Calu3 (cell line): ENCODE data around the gene ZNF550. TPM values are rescaled to one million over a fixed set of nuclear protein-coding genes. Genes with fewer than 3 reads are reported as not detected.

ENCODE experiments used
- BruUV-seq: library from RNA; stranded (reverse); fragments of 400-500 nt; replicated peaks from 2 replicates; lab custom pipeline; 2021; lab: Mats Ljungman, UMichigan
- CTCF ChIA-PET: fragments of 300-600 bp; sonication (Branson Sonifier 250); formaldehyde crosslinking; loops from one replicate; lab custom pipeline; 2022; ENCODE audit warnings: antibody characterized with exemption; lab: Charles Lee
- DNase-seq: peaks from one replicate; pipeline ENCODE4 v3.0.0; 2022
- H3K27ac Mint-ChIP-seq: one replicate; pipeline ENCODE4 v1.8.0; 2022; ENCODE audit warnings: mixed read lengths; ENCODE audit not compliant: unreplicated experiment
- H3K27me3 Mint-ChIP-seq: one replicate; pipeline ENCODE4 v1.8.0; 2022; ENCODE audit warnings: mixed read lengths; ENCODE audit not compliant: unreplicated experiment
- H3K36me3 Mint-ChIP-seq: one replicate; pipeline ENCODE4 v1.8.0; 2022; ENCODE audit warnings: mild to moderate bottlenecking, moderate library complexity, mixed read lengths; ENCODE audit not compliant: insufficient read depth, unreplicated experiment
- H3K4me1 Mint-ChIP-seq: one replicate; pipeline ENCODE4 v1.8.0; 2022; ENCODE audit warnings: mild to moderate bottlenecking, low read depth, mixed read lengths; ENCODE audit not compliant: unreplicated experiment
- H3K4me3 Mint-ChIP-seq: one replicate; pipeline ENCODE4 v1.8.0; 2022; ENCODE audit warnings: mild to moderate bottlenecking, low read depth, moderate library complexity, mixed read lengths; ENCODE audit not compliant: unreplicated experiment
- H3K9me3 Mint-ChIP-seq: one replicate; pipeline ENCODE4 v1.8.0; 2022; ENCODE audit warnings: low read depth, mixed read lengths; ENCODE audit not compliant: unreplicated experiment
- intact Hi-C: fragments of 100-400 bp; cut with micrococcal nuclease; formaldehyde crosslinking; loops from one replicate; pipeline ENCODE4 v1.10.0; 2022; ENCODE audit not compliant: unreplicated experiment
- total RNA-seq: library from RNA; stranded (reverse); gene quantifications from 2 replicates; pipeline ENCODE4 v1.2.3, GENCODE V29; 2022
- TF ChIP-seq, protein P1 (sequence below): fragments of 200-600 bp; IDR thresholded peaks from one replicate; pipeline ENCODE4 v1.8.0; 2022; ENCODE audit warnings: antibody characterized with exemption; ENCODE audit not compliant: unreplicated experiment

The ZNF550 gene
- total RNA-seq, 1 experiment from 2014 or later = 18.6 TPM

DNA sequence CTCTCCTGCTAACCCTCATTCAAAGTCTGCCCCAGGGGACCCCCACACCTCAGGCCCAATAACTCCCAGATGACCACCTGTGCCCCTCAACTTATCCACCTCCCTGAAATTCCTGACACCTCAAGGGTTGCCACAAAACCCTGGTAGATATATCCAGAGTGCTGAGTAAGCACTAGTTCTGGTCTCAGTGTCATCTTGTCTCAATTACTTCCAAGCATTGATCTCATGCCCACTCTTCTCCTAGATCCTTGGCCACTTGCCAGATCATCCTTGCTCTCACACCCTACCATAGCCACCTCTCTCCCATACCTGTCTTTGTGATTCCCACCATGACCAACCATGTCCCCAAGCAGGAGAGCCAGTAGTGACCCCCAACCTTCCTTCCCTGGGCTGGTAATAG is 17.0 kb upstream of the ZNF550 start:
- intact Hi-C loops = no loop called here
- no peak for DNase-seq
- H3K36me3 Mint-ChIP-seq = peaks cover 52% of the 10 kb centered on the region
- TF ChIP-seq, protein P1, sequence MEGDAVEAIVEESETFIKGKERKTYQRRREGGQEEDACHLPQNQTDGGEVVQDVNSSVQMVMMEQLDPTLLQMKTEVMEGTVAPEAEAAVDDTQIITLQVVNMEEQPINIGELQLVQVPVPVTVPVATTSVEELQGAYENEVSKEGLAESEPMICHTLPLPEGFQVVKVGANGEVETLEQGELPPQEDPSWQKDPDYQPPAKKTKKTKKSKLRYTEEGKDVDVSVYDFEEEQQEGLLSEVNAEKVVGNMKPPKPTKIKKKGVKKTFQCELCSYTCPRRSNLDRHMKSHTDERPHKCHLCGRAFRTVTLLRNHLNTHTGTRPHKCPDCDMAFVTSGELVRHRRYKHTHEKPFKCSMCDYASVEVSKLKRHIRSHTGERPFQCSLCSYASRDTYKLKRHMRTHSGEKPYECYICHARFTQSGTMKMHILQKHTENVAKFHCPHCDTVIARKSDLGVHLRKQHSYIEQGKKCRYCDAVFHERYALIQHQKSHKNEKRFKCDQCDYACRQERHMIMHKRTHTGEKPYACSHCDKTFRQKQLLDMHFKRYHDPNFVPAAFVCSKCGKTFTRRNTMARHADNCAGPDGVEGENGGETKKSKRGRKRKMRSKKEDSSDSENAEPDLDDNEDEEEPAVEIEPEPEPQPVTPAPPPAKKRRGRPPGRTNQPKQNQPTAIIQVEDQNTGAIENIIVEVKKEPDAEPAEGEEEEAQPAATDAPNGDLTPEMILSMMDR = no peak
- CTCF ChIA-PET = no interaction called here
- no TSS peak for BruUV-seq
- H3K27me3 Mint-ChIP-seq = no peaks in the 10 kb centered on the region
- H3K4me1 Mint-ChIP-seq = peaks cover 12% of the 10 kb centered on the region
- peaks cover 30% of the 10 kb centered on the region for H3K9me3 Mint-ChIP-seq
- H3K27ac Mint-ChIP-seq = no peak overlapping the region
- H3K4me3 Mint-ChIP-seq = no peak overlapping the region

DNA sequence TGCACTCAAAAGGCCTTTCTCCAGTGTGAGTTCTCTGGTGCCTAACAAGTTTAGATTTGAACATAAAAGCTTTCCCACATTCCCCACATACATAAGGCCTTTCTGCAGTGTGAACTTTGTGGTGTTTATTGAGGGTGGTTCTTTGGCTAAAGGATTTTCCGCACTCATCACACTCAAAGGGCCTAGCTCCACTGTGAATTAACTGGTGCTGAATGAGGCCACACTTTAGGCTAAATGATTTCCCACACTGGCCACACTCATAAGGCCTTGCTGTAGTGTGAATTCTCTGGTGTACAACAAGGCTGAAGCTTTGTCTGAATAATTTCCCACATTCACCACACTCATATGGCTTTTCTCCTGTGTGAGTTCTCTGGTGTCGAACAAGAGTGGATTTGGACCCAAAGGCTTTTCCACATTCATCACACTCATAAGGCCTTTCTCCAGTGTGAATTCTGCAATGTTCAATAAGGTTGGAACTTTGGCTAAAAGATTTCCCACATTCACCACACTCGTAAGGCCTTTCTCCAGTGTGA is 12.8 kb upstream of the ZNF550 start:
- Mint-ChIP-seq H3K27me3 (no peaks in the 10 kb centered on the region), H3K9me3 (peaks cover 34% of the 10 kb centered on the region), H3K4me1 (peaks cover 8% of the 10 kb centered on the region), H3K4me3 (no peak overlapping the region), H3K27ac (no peak overlapping the region), H3K36me3 (peaks cover 42% of the 10 kb centered on the region)
- BruUV-seq = no TSS peak
- intact Hi-C loops = no loop called here
- TF ChIP-seq, protein P1 = no peak
- CTCF ChIA-PET = no interaction called here
- no peak for DNase-seq

DNA sequence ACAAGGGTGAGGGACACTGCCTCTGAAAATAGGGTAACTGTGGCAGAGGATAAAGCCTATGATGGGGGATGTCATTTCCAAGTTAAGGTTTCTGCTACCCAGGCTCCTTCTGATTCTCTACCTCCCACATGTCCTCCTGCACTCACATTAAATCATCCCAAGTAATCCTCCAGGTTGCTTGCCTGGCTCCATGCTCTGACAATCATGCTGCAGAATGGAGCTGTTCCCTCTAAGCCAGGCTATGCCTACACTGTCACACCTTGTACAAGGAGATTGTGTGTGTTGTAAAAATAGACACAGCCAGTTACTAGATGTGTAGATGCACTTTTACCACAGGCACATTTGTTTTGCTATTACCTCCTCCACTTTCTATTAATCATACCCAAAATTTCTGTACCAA is 11.0 kb upstream of the ZNF550 start:
- TF ChIP-seq, protein P1 = no peak
- Mint-ChIP-seq H3K36me3 (peaks cover 29% of the 10 kb centered on the region), H3K4me1 (no peaks in the 10 kb centered on the region), H3K27ac (no peak overlapping the region), H3K27me3 (no peaks in the 10 kb centered on the region), H3K9me3 (peaks cover 29% of the 10 kb centered on the region), H3K4me3 (no peak overlapping the region)
- intact Hi-C loops = no loop called here
- CTCF ChIA-PET = interaction anchor here (0.6 kb wide), 1 partner anchor 10 kb away, joined by 5 read pairs; no protein-coding TSS in a partner anchor
- DNase-seq = no peak
- no TSS peak for BruUV-seq

DNA sequence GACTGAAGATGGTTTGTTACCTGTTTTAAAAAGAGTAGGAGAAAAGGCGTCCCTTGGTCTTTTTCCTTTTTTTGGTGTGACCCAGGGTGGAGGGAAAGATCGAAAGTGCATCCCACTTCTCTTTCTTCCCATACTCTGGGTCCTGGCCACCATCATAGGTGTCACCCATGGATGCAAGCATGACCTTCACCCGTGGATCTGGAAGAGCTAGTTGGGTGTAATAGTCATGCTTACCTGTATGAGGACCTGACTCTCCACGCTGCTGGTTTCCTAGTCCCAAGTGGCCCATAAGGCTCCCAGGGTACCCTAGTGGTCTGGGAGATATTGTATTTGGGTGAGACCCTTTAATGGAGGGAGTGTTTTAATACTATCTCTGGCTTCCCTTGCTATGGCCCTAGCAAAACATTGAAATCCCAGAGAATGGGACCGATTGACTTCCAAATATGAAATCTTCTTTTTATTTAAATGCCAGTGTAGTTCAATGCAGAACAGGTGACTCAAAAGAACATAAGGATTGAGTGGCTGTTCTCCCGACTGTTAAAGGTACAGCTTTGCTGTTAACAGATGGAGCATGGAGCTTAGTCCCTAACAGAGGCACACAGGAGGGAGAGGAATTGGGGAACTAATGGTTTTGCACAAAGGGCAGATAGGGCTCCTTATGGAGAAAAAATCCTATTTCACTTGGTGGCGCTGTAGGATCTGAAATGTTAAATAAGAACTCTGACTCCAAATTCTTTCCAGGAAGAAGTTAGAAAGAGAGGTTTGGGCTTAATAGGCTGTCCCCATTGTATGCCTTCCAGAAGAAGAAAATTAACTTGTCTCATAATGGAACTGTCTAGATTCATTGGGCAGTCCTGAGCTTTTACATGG is 7.0 kb upstream of the ZNF550 start:
- CTCF ChIA-PET = no interaction called here
- H3K9me3 Mint-ChIP-seq = peaks cover 29% of the 10 kb centered on the region
- H3K4me3 Mint-ChIP-seq = no peak overlapping the region
- DNase-seq = no peak
- BruUV-seq = no TSS peak
- H3K27me3 Mint-ChIP-seq = no peaks in the 10 kb centered on the region
- H3K36me3 Mint-ChIP-seq = peaks cover 9% of the 10 kb centered on the region
- TF ChIP-seq, protein P1 = no peak
- no peak overlapping the region for H3K27ac Mint-ChIP-seq
- no peaks in the 10 kb centered on the region for H3K4me1 Mint-ChIP-seq
- intact Hi-C loops = no loop called here
